ENCODE data around the gene MYCL.
"Not testable (repeated sequence)": the region's sequence is repeated elsewhere in the genome, so short reads cannot be mapped to it uniquely, and the experiment has no call there.

Gene MYCL

DNA sequence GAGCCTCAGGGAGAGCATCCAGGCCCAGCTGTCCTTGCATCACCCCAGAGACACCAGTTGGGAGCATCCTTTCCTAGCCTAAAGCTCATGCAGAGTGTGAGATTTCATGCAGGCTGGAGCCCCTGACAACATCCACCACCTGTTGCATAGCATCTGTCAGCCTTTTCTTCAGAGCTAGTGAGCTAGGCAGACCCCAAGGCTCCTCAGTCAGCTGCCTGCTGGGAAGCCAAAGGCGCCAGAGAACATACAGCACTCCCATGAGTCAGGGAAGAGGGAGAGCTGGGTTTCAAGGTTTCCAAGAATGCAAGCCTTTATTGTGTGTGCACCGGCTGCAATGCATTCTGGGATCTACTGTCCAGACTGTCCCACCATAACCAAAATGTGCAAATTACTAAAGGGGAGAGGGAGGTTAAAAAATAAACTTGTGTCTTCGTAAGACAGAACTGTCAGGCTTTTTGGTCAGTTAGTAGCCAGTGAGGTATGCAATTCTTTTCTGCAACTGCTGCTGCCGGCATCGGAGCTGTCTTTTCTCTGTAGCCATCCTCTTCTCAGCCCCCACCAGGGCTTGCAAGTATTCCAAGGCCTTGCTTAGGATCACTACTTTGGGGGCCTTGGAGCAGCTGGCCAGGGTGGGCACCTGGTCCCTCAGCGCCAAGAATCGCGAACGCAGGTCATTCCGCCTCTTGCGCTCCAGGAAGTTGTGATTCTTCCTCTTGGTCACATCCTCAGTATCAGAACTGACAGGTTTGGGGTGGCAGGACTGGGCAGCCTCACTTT is 4.6 kb downstream of the MYCL start:
- intact Hi-C loops (cut with DNase I): no loop called here
- DNase-seq: peak in 1 of 42 donors; percentile 35

DNA sequence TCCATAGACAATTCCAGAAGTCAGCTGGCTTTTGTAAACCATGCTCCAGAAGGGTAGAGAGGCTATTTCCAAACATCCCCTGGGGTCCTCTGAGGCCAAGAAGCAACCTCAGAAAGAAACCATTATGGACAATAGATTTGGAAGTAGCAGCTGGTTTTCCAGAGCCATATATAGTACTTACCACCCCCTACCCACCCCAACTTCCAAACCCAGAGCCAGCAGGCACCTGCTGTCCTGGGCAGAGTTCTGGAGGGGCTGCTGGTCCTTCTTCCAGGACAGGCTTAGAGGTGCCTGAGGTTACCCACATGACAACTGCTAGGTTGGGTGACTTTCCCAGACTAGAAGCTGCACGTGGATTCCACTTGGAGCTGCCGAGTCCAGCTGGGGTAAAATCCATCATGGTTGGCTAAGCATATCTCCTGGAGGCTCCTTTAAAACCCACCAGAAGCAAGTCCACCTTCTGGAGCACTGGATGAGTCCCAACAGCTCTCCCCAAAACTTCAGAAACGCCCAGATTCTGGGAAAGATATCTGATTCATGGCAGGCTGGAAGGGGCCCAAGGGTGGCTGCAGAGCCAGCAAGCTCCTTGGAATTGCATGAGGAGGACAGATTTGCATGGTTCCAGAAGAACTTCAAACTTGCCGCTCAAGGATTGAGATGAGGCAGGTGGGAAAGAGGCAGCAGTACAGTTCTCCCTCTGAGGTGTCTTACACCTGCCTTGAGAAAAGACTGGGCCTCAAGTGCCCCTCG is 5.8 kb downstream of the MYCL start:
- intact Hi-C loops (cut with DNase I): no loop called here
- no peak for DNase-seq

DNA sequence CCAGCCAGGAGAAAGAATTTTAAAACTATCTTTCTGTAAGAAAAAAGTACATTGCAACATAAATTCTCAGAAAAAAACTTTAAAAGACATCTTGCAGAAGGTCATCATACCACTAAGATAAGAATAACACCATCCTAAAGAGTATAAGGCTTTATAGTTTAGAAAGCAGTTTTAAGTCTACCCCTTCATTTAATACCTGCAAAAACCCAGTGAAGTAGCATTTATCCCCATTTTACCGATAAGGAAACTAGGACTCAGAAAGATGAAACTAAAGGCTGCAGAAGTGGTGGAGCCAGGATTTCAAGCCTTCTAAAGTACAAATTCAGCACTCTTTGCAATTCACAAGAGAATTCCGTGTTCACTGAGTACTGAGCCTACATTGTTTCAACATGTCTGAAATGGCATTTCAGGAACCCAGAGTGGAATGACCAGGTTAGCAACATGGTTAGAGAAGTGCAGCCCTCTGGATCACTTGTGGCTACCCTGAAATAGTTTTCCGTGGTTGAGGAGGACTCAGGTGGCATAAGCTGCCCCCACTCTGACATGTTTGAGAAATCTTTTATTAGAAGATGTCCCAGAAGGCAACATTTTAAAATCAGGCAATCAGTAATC is 6.7 kb downstream of the MYCL start:
- no peak for DNase-seq
- intact Hi-C loops (cut with DNase I): no loop called here

DNA sequence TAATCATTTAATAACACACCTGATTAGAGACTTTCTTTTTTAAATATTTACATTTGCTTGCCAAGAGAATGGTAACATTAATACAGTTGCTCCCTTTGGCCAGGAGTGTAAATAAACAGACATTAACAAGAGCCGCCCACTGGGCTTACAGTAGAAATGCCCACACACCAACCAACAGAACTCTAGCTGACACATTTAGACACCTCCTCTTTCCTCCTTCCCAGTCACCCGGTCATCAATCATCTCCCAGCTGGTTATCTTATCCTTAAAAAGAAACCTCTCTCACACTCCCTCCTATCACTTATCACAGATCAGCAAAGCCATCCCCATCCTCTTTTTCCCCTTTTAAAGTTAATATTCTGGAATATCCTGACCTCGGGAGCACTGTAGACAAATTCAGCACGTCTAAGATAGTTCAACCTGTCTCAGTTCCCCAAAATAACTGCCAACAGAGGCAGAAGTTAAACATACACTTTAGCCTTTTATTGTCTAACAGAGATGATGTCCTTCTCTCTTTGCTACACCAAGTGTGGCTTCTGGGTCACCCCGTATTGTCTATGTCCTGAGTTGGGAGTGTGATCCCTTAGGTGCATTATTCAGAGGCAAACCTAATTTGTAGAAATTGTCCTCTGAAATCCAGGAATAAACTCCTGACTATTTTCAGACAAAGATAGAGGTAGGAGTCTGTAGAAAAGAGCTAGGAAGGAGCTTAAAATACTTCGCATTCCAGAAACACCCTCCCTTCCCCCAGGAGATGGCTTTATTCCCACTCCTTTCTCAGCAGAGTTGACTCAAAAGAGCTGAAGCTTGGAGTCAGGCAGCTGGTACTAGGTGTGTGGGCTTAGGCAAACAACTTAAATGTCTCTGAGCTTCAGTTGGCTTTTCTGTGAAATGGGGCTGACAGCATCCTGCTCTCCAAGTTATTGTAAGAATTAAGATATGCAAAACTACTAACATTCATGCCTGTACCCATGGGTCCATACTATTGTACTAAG is 8.8 kb downstream of the MYCL start:
- intact Hi-C loops (cut with DNase I): no loop called here

DNA sequence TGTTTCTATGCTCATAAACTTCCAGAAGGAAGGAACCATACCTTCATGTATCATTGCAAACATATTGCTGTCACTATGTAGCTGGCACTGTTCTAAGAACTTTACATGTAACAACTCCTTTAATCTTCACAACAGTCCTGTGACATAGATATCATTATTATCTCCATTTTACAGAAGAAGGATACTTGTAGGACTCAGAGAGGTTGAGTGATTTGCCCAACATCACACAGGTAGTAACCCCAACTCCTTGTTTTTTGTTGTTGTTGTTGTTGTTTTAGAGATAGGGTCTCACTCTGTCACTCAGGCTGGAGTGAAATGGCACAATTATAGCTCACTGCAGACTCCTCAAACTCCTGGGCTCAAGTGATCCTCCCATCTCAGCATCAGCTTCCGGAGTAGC is 10.8 kb downstream of the MYCL start:
- DNase-seq: no peak

More for the DNA sequence above, 8.8 kb downstream of the MYCL start:
- peak in 32 of 42 donors; percentile 21 to 92 (median 63) for DNase-seq

DNA sequence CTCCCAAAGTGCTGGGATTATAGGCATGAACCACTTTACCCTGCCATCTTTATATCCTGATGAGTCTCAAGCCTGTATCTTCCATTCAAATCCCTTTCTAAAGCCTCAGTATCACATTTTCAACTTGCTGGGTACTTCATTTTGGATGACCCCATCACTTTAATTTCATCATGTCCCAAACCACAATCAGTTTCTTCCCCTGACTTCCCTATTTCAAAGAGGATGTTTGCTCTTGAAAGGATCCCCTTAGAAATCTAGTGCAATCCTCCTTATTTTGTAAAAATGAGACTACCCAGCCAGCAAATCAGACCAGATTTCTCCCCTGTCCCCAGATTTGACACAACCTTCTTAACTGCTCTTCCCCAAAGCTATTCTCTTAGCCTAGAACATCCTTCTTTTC is 11.4 kb downstream of the MYCL start:
- intact Hi-C loops (cut with DNase I): no loop called here
- peak in 1 of 42 donors; percentile 1 for DNase-seq

More for the DNA sequence above, 10.8 kb downstream of the MYCL start:
- intact Hi-C loops (cut with DNase I): no loop called here

DNA sequence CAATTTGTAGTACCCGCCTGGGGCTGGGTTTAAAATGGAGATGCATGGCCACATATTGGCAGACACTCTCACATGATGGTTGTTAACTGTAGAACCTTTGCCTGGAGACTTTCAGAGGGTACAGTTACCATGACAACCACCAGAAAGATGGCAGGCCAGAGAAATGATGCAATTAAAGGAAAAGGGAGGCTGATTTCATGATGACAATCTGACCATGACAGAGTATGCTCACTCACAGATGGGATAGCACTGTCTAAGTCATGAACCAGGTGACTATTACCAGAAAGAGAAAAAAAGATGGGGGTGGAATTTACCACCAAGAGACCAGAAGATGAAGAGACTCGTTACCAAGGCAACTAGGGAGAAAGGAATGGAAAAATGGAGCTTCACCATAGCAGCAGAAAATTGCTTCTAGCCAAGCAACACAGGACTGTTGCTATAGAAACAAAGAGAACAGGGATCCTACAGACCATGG is 14.9 kb downstream of the MYCL start:
- intact Hi-C loops (cut with DNase I): no loop called here
- DNase-seq: peak in 9 of 42 donors; percentile 19 to 63 (median 40)

DNA sequence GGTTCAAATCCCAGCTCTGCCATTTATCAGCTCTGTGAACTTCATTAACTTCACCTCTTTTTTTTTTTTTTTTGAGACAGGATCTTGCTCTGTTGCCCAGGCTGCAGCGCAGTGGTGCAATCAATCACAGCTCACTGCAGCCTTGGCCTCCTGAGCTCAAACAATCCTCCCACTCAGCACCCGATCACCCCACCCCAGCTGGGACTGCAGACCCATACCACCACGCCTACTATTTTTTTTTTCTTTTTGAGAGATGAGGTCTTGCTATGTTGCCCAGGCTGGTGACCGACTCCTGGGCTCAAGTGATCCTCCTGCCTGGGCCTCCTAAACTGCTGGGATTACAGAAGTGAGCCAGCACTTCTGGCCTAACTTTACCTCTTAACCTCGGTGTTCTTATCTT is 16.2 kb downstream of the MYCL start:
- DNase-seq: peak in 1 of 42 donors; percentile 11
- intact Hi-C loops (cut with DNase I): no loop called here

DNA sequence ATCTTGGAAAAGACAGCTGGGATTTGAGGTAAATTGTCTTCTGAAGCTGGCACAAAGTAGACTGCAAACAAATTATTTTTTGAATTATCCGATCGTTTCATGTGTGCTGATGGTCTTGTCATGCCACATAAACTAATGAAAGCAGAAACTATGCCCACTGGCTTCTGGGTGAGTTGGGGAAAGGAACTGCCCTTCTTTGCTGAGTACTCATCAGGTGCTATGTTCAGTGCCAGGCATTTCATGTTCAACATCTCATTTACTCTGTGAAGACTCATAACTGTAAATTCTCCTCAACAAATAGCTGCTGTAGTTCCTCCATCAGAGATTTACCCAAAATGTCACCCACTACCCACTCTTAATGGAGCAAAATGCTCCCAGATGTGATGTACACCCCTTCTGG is 19.6 kb downstream of the MYCL start:
- peak in 1 of 42 donors; percentile 3 for DNase-seq
- intact Hi-C loops (cut with DNase I): no loop called here

DNA sequence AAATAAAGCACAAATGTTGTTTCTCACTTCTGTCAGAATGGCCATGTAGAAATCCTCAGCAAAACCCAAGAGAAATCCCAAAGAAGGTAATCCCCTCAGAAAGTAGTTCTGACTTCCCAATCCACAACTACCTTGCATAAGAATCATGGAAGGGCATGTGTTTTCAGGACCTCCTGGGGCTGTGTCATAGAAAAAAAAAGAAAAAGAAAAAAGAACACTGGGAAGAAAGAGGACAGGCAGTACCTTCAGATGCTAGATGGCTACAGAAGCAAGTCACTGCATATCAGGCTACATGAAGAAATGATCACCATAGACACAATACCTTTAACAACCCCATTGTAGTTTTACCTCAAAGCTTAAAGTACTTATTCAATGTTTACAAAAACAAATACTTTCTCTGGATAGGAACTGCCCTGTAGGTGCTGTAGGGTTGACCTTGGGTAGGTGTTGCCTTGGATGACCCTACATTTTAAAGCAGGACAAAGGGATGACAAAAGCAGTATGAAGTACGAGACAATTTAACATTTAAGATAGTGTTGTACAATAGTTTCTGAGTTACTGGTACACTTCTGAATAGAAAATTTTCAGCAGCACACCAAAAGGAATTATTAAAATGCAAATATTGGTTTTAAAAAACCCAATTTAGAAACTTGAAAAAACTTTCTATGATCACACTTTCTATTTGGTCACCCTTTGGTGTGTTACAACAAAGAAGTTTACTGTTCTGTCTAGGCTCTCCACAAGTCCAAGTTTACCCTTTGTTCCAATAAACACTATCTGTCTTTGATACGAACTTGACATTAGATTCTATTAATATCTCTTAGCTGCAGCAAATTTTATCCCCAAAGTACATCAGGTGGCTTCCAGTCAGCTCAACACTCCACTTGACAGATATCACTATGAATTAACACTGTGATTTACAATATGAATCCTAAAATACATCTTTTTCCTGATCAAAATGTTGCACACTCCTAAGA is 23.4 kb downstream of the MYCL start:
- intact Hi-C loops (cut with DNase I): no loop called here
- no peak for DNase-seq

DNA sequence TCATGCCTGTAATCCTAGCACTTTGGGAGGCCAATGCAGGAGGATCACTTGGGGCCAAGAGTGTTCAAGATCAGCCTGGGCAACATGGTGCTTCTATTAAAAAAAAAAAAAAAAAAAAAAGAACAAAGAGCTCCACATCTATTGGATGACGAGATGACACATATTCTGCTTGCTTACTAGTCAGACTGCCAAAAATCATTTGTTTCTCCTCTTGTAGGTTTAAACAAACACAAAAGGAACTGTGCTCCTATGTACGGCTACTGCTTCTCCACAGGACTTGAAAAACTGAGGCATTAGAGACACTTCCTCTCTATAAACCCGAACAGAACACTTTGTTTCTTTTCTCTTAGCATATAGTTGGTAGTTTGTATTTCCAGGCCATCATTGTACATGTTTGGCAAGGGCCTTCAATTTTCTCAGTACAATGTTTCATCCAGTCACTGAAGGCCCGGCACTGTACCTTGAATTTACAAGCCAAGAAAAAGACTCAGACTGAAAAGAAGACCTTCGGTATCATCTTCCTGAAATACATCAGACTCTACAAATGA is 24.4 kb downstream of the MYCL start:
- no peak for DNase-seq
- intact Hi-C loops (cut with DNase I): no loop called here

DNA sequence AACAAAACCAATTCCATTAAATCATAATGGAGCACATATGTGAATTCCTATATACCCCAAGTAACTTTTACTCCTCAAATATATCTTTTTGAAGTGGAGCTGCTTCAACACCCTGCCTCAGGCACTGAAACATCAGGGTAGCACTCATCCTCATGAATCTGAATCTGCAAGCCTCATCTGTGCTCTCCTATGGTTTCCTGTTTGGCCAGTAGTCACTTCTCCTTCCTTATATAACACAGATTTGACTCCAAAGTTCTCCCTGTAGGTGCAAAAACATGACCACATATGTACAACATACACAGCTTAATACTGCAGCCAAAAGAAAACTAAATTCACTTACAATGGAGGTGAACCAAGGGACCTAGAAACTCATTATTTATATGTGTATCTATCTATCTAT is 25.6 kb downstream of the MYCL start:
- intact Hi-C loops (cut with DNase I): no loop called here
- DNase-seq: no peak

DNA sequence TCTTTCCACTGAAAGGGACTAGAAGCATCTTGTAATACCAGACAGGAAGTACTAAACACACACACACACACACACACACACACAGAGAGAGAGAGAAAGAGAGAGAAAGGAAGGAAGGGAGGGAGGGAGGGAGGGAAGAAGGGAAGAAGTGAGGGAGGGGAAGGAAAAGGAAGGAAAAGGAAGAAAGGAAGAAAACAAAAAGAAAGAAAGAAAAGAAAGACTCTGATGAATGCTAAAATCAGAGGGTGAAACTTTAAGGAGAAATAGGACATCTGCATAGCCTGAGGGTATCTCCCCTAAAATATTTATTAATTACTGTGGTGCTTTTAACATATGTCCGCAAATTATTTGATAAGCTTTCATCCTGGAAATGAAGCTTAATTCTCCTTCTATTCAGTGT is 29.0 kb downstream of the MYCL start:
- intact Hi-C loops (cut with DNase I): no loop called here
- DNase-seq: no peak

DNA sequence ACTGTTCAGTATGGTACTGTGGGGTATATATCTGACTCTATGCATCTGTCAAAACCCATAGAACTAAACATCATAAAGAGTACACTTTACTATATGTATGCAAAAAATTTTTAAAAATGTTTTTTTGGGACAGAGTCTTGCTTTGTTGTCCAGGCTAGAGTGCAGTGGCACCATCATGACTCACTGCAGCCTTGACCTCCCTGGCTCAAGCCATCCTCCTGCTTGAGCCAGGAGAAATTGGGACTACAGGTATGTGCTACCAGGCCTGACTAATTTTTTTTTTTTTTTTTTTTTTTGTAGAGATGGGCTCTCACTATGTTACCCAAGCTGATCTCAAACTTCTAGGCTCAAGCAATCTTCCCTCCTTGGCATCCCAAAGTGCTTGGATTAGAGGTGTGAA is 29.9 kb downstream of the MYCL start:
- DNase-seq: no peak
- intact Hi-C loops (cut with DNase I): no loop called here

DNA sequence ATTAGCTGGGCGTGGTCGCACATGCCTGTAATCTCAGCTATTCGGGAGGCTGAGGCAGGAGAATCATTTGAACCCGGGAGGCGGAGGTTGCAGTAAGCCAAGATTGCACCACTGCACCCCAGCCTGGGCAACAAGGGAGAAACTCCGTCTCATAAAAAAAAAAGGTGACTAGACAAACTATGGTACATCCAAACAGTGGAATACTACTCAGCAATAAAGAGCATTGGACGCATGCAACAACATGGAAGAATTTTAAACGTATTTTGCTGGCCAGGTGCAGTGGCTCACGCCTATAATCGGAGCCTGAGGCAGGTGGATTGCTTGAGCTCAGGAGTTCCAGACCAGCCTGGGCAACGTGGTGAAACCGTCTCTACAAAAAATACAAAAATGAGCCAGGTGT is 30.7 kb downstream of the MYCL start:
- DNase-seq; intact Hi-C loops (cut with DNase I): not testable (repeated sequence)

DNA sequence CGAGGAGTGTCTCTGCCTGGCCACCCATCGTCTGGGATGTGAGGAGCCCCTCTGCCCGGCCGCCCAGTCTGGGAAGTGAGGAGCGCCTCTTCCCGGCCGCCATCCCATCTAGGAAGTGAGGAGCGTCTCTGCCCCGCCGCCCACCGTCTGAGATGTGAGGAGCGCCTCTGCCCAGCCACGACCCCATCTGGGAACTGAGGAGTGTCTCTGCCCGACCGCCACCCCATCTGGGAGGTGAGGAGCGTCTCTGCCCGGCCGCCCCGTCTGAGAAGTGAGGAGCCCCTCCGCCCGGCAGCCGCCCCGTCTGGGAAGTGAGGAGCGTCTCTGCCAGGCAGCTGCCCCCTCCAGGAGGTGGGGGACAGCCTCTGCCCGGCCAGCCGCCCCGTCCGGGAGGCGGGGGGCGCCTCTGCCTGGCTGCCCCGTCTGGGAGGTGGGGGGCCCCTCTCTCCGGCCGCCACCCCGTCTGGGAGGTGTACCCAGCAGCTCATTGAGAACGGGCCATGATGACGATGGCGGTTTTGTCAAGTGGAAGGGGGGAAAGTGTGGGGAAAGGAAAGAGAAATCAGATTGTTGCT is 32.1 kb downstream of the MYCL start:
- intact Hi-C loops (cut with DNase I); DNase-seq: not testable (repeated sequence)

DNA sequence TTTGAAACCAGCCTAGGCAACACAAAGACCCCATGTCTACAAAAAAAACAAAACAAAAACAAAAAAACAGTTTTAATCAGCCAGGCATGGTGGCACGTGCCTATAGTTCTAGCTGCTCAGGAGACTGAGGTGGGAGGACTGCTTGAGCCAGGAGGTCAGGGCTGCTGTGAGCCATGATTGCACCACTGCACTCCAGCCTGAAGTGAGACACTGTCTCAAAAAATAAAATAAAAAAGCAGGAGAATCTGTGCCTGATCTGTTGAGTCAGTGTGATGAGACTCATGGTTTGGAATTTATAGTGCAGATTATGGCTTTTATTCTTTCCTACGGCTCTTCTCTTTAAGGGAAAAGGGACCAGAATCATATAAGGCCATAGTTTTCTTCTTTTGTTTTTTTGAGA is 35.0 kb downstream of the MYCL start:
- no peak for DNase-seq
- intact Hi-C loops (cut with DNase I): no loop called here
